MM.1S (cell line): ENCODE data around the gene WFDC1.

ENCODE experiments used
- CTCF ChIP-seq: fragments of 300-600 bp; sonication (generic); IDR thresholded peaks from 2 replicates; pipeline ENCODE4 v1.5.1; 2016; ENCODE audit warnings: antibody characterized with exemption, low read length, mixed read lengths
- EZH2 ChIP-seq: fragments of 300-600 bp; sonication (generic); optimal IDR thresholded peaks from 2 replicates; pipeline ENCODE3; 2017; ENCODE audit warnings: low read depth, mild to moderate bottlenecking, antibody characterized with exemption, low read length, mixed read lengths
- EZH2phosphoT487 ChIP-seq: fragments of 300-600 bp; sonication (generic); IDR thresholded peaks from 2 replicates; pipeline ENCODE4 v1.6.1; 2018; ENCODE audit warnings: antibody characterized with exemption, low read length

GRCh38 chr16:84299734-84300440 lies 5.2 kb downstream of the WFDC1 start:
- TF ChIP-seq CTCF: no peak
- TF ChIP-seq EZH2: no peak
- no peak for TF ChIP-seq EZH2phosphoT487
